ENCODE measurements around the gene GEN1.

Gene GEN1

GRCh38 chr2:17752892-17753802 is 791 bp upstream of the GEN1 start:
- peak; percentile 56 for DNase-seq

- no peak for DNase-seq
Observed at GRCh38 chr2:17754773-17755425, 961 bp downstream of the GEN1 start.

- no peak for DNase-seq
Observed at GRCh38 chr2:17756668-17757067, 2.7 kb downstream of the GEN1 start.

- no peak for DNase-seq
Observed at GRCh38 chr2:17757321-17757720, 3.4 kb downstream of the GEN1 start.

GRCh38 chr2:17758118-17758517 is 4.2 kb downstream of the GEN1 start:
- no peak for DNase-seq

- no peak for DNase-seq
Observed at GRCh38 chr2:17759805-17760204, 5.9 kb downstream of the GEN1 start.

- no peak for DNase-seq
Observed at GRCh38 chr2:17762451-17762850, 8.5 kb downstream of the GEN1 start.

- DNase-seq = no peak
Observed at GRCh38 chr2:17763641-17764333, 9.8 kb downstream of the GEN1 start.

GRCh38 chr2:17765398-17765797 is 11.5 kb downstream of the GEN1 start:
- DNase-seq = no peak

- no peak for DNase-seq
Observed at GRCh38 chr2:17768894-17769293, 15.0 kb downstream of the GEN1 start.

GRCh38 chr2:17771956-17772355 is 18.0 kb downstream of the GEN1 start:
- no peak for DNase-seq

- no peak for DNase-seq
Observed at GRCh38 chr2:17772532-17772931, 18.6 kb downstream of the GEN1 start.

GRCh38 chr2:17780546-17780945 is 26.6 kb downstream of the GEN1 start:
- DNase-seq = no peak

- DNase-seq = no peak
Observed at GRCh38 chr2:17781482-17781881, 27.5 kb downstream of the GEN1 start.

GRCh38 chr2:17786727-17787126 is 32.8 kb downstream of the GEN1 start:
- no peak for DNase-seq

- DNase-seq = no peak
Observed at GRCh38 chr2:17788773-17789172, 34.8 kb downstream of the GEN1 start.

GRCh38 chr2:17790536-17790935 is 36.6 kb downstream of the GEN1 start:
- no peak for DNase-seq

- no peak for DNase-seq
Observed at GRCh38 chr2:17791121-17791816, 37.3 kb downstream of the GEN1 start.

- no peak for DNase-seq
Observed at GRCh38 chr2:17791817-17792130, 37.8 kb downstream of the GEN1 start.

GRCh38 chr2:17792515-17792914 is 38.6 kb downstream of the GEN1 start:
- peak; percentile 7 for DNase-seq

GRCh38 chr2:17793296-17793695 is 39.4 kb downstream of the GEN1 start:
- DNase-seq = no peak

GRCh38 chr2:17793803-17794354 is 39.9 kb downstream of the GEN1 start:
- DNase-seq = no peak

GRCh38 chr2:17795309-17795708 is 41.4 kb downstream of the GEN1 start:
- DNase-seq = no peak
